ENCODE results near the gene ABITRAM.
"Not testable (repeated sequence)": the region's sequence is repeated elsewhere in the genome, so short reads cannot be mapped to it uniquely, and the experiment has no call there.

Gene ABITRAM

GRCh38 chr9:108967916-108968315, 33.7 kb downstream of the ABITRAM start:
- Histone ChIP-seq H3K27me3 (ENCODE audit: control insufficient read depth, insufficient read depth, low read length) (no peaks in the 10 kb centered on the region), H3K36me3 (ENCODE audit: control insufficient read depth, insufficient read depth, low read length) (peaks cover 3% of the 10 kb centered on the region), H3K9ac (ENCODE audit: low read depth, low read length) (no peak overlapping the region), H3K9me3 (ENCODE audit: control insufficient read depth, insufficient read depth, low read length) (no peaks in the 10 kb centered on the region), H3K4me1 (ENCODE audit: control insufficient read depth, insufficient read depth, low read length) (no peaks in the 10 kb centered on the region), H3K4me3 (ENCODE audit: low read depth, low read length) (no peak overlapping the region)

GRCh38 chr9:108971392-108971791, 37.2 kb downstream of the ABITRAM start:
- not testable (repeated sequence) for H3K4me1 ChIP-seq (ENCODE audit: control insufficient read depth, insufficient read depth, low read length); H3K27me3 ChIP-seq (ENCODE audit: control insufficient read depth, insufficient read depth, low read length); H3K4me3 ChIP-seq (ENCODE audit: low read depth, low read length); H3K9me3 ChIP-seq (ENCODE audit: control insufficient read depth, insufficient read depth, low read length); H3K9ac ChIP-seq (ENCODE audit: low read depth, low read length); H3K36me3 ChIP-seq (ENCODE audit: control insufficient read depth, insufficient read depth, low read length)

- Histone ChIP-seq H3K36me3 (ENCODE audit: control insufficient read depth, insufficient read depth, low read length) (peaks cover 3% of the 10 kb centered on the region), H3K4me1 (ENCODE audit: control insufficient read depth, insufficient read depth, low read length) (no peaks in the 10 kb centered on the region), H3K9me3 (ENCODE audit: control insufficient read depth, insufficient read depth, low read length) (no peaks in the 10 kb centered on the region), H3K4me3 (ENCODE audit: low read depth, low read length) (no peak overlapping the region), H3K27me3 (ENCODE audit: control insufficient read depth, insufficient read depth, low read length) (no peaks in the 10 kb centered on the region), H3K9ac (ENCODE audit: low read depth, low read length) (no peak overlapping the region)
These were observed 38.0 kb downstream of the ABITRAM start for GRCh38 chr9:108972186-108972585.

- Histone ChIP-seq H3K4me3 (ENCODE audit: low read depth, low read length) (no peak overlapping the region), H3K9me3 (ENCODE audit: control insufficient read depth, insufficient read depth, low read length) (no peaks in the 10 kb centered on the region), H3K9ac (ENCODE audit: low read depth, low read length) (no peak overlapping the region), H3K36me3 (ENCODE audit: control insufficient read depth, insufficient read depth, low read length) (peaks cover 3% of the 10 kb centered on the region), H3K4me1 (ENCODE audit: control insufficient read depth, insufficient read depth, low read length) (no peaks in the 10 kb centered on the region), H3K27me3 (ENCODE audit: control insufficient read depth, insufficient read depth, low read length) (no peaks in the 10 kb centered on the region)
These were observed 38.5 kb downstream of the ABITRAM start for GRCh38 chr9:108972626-108973209.

GRCh38 chr9:108973895-108974294, 39.7 kb downstream of the ABITRAM start:
- no peaks in the 10 kb centered on the region for H3K4me1 ChIP-seq (ENCODE audit: control insufficient read depth, insufficient read depth, low read length)
- no peaks in the 10 kb centered on the region for H3K9me3 ChIP-seq (ENCODE audit: control insufficient read depth, insufficient read depth, low read length)

GRCh38 chr9:108978205-108978604, 44.0 kb downstream of the ABITRAM start:
- H3K36me3 ChIP-seq (ENCODE audit: control insufficient read depth, insufficient read depth, low read length) = peaks cover 2% of the 10 kb centered on the region
- H3K9me3 ChIP-seq (ENCODE audit: control insufficient read depth, insufficient read depth, low read length) = no peaks in the 10 kb centered on the region

More at GRCh38 chr9:108973895-108974294, 39.7 kb downstream of the ABITRAM start:
- H3K4me3 ChIP-seq (ENCODE audit: low read depth, low read length) = no peak overlapping the region
- H3K36me3 ChIP-seq (ENCODE audit: control insufficient read depth, insufficient read depth, low read length) = peaks cover 6% of the 10 kb centered on the region
- H3K27me3 ChIP-seq (ENCODE audit: control insufficient read depth, insufficient read depth, low read length) = no peaks in the 10 kb centered on the region
- H3K9ac ChIP-seq (ENCODE audit: low read depth, low read length) = no peak overlapping the region

GRCh38 chr9:108980893-108981292, 46.7 kb downstream of the ABITRAM start:
- H3K36me3 ChIP-seq (ENCODE audit: control insufficient read depth, insufficient read depth, low read length) = peaks cover 2% of the 10 kb centered on the region
- no peaks in the 10 kb centered on the region for H3K9me3 ChIP-seq (ENCODE audit: control insufficient read depth, insufficient read depth, low read length)
- H3K27me3 ChIP-seq (ENCODE audit: control insufficient read depth, insufficient read depth, low read length) = no peaks in the 10 kb centered on the region
- H3K4me1 ChIP-seq (ENCODE audit: control insufficient read depth, insufficient read depth, low read length) = no peaks in the 10 kb centered on the region
- no peak overlapping the region for H3K9ac ChIP-seq (ENCODE audit: low read depth, low read length)
- H3K4me3 ChIP-seq (ENCODE audit: low read depth, low read length) = no peak overlapping the region

More at GRCh38 chr9:108978205-108978604, 44.0 kb downstream of the ABITRAM start:
- Histone ChIP-seq H3K27me3 (ENCODE audit: control insufficient read depth, insufficient read depth, low read length) (no peaks in the 10 kb centered on the region), H3K4me1 (ENCODE audit: control insufficient read depth, insufficient read depth, low read length) (no peaks in the 10 kb centered on the region), H3K9ac (ENCODE audit: low read depth, low read length) (no peak overlapping the region), H3K4me3 (ENCODE audit: low read depth, low read length) (no peak overlapping the region)

- Histone ChIP-seq H3K36me3 (ENCODE audit: control insufficient read depth, insufficient read depth, low read length) (no peaks in the 10 kb centered on the region), H3K4me1 (ENCODE audit: control insufficient read depth, insufficient read depth, low read length) (no peaks in the 10 kb centered on the region), H3K4me3 (ENCODE audit: low read depth, low read length) (no peak overlapping the region), H3K27me3 (ENCODE audit: control insufficient read depth, insufficient read depth, low read length) (no peaks in the 10 kb centered on the region), H3K9ac (ENCODE audit: low read depth, low read length) (no peak overlapping the region), H3K9me3 (ENCODE audit: control insufficient read depth, insufficient read depth, low read length) (no peaks in the 10 kb centered on the region)
These were observed 49.7 kb downstream of the ABITRAM start for GRCh38 chr9:108983885-108984284.

Data from iPS-15b (cell line).